GM21423 (cell line): ENCODE data around the gene KIAA0930.

Source experiments
- ATAC-seq: cut with Tn5 transposase; IDR thresholded peaks from one replicate; pipeline ENCODE4 v1.9.1; 2021; ENCODE audit warnings: mild to moderate bottlenecking, moderate library complexity; ENCODE audit not compliant: unreplicated experiment

KIAA0930 gene

GRCh38 chr22:45223304-45224117, 17.2 kb downstream of the KIAA0930 start:
- no peak for ATAC-seq

GRCh38 chr22:45221201-45221600, 19.5 kb downstream of the KIAA0930 start:
- no peak for ATAC-seq

GRCh38 chr22:45218976-45219375, 21.7 kb downstream of the KIAA0930 start:
- no peak for ATAC-seq

- ATAC-seq, result no peak
Observed at GRCh38 chr22:45217806-45218205, 22.9 kb downstream of the KIAA0930 start.

GRCh38 chr22:45217345-45217744, 23.3 kb downstream of the KIAA0930 start:
- no peak for ATAC-seq

GRCh38 chr22:45216133-45217003, 24.3 kb downstream of the KIAA0930 start:
- no peak for ATAC-seq

GRCh38 chr22:45212992-45213751, 27.5 kb downstream of the KIAA0930 start:
- no peak for ATAC-seq

- ATAC-seq, result no peak
Observed at GRCh38 chr22:45212306-45212709, 28.4 kb downstream of the KIAA0930 start.

GRCh38 chr22:45211848-45212247, 28.8 kb downstream of the KIAA0930 start:
- no peak for ATAC-seq

- no peak for ATAC-seq
Observed at GRCh38 chr22:45211435-45211834, 29.3 kb downstream of the KIAA0930 start.

GRCh38 chr22:45210991-45211390, 29.7 kb downstream of the KIAA0930 start:
- ATAC-seq, result no peak

- ATAC-seq, result no peak
Observed at GRCh38 chr22:45210577-45210976, 30.1 kb downstream of the KIAA0930 start.

GRCh38 chr22:45210174-45210573, 30.5 kb downstream of the KIAA0930 start:
- no peak for ATAC-seq

GRCh38 chr22:45208993-45209838, 31.5 kb downstream of the KIAA0930 start:
- ATAC-seq, result no peak

- ATAC-seq, result no peak
Observed at GRCh38 chr22:45208696-45208992, 32.0 kb downstream of the KIAA0930 start.

- no peak for ATAC-seq
Observed at GRCh38 chr22:45207981-45208664, 32.6 kb downstream of the KIAA0930 start.

- no peak for ATAC-seq
Observed at GRCh38 chr22:45207533-45207932, 33.2 kb downstream of the KIAA0930 start.

- no peak for ATAC-seq
Observed at GRCh38 chr22:45206233-45206632, 34.5 kb downstream of the KIAA0930 start.

GRCh38 chr22:45205276-45205925, 35.3 kb downstream of the KIAA0930 start:
- no peak for ATAC-seq
